Stomach (tissue), 9 donors: Measurements from ENCODE around the gene LARP1. TPM values are rescaled to one million over a fixed set of nuclear protein-coding genes. Genes with fewer than 3 reads are reported as not detected.

ENCODE experiments used
- DNase-seq, 2 donors: peaks; one replicate each; pipeline versions ENCODE4 v3.0.0 to v3.0.0-alpha.2; 2013 to 2019
- H3K27ac ChIP-seq, 5 donors: fragments of 200-600 bp in 4 of 5; sonication (generic) in 4 of 5; one replicate each; pipeline ENCODE4 v1.5.1; 2013 to 2019; ENCODE audit warnings: mild to moderate bottlenecking in 1 of 5, moderate library complexity in 1 of 5
- H3K27me3 ChIP-seq, 3 donors: fragments of 200-600 bp; sonication (generic); one replicate each; pipeline ENCODE4 v1.5.1; 2017 to 2019; ENCODE audit warnings: mixed run types in 1 of 3
- H3K36me3 ChIP-seq, 4 donors: fragments of 200-600 bp; sonication (generic); 1 replicate in 3 of 4; 2 replicates in 1 of 4; pipeline ENCODE4 v1.5.1; 2016 to 2019
- H3K4me1 ChIP-seq, 4 donors: fragments of 200-600 bp; sonication (generic); one replicate each; pipeline ENCODE4 v1.5.1; 2016 to 2019
- H3K4me3 ChIP-seq, 4 donors: fragments of 200-600 bp; sonication (generic) in 3 of 4; one replicate each; pipeline ENCODE4 v1.5.1; 2016 to 2019; ENCODE audit warnings: mild to moderate bottlenecking in 1 of 4
- H3K9me3 ChIP-seq, 4 donors: fragments of 200-600 bp; sonication (generic); one replicate each; pipeline ENCODE4 v1.5.1; 2016 to 2019
- CTCF ChIP-seq, 7 experiments: fragments of 450-650 bp in 4 of 7; fragments of 200-600 bp in 3 of 7; sonication (generic) in 3 of 7; IDR thresholded peaks; one replicate each; pipeline ENCODE4 v1.5.1; 2016 to 2019; ENCODE audit warnings: antibody characterized with exemption in 7 of 7, control low read depth in 2 of 7, mild to moderate bottlenecking in 1 of 7
- EP300 ChIP-seq: sonication (generic); formaldehyde crosslinking; IDR thresholded peaks from one replicate; pipeline ENCODE4 v1.6.1; 2017; ENCODE audit warnings: antibody characterized with exemption
- POLR2A ChIP-seq, 4 donors: fragments of 450-650 bp; IDR thresholded peaks; one replicate each; pipeline ENCODE4 v1.6.1; 2016; ENCODE audit warnings: antibody characterized with exemption in 4 of 4, control low read depth in 2 of 4, mild to moderate bottlenecking in 1 of 4, moderate library complexity in 1 of 4
- POLR2AphosphoS5 ChIP-seq, 3 donors: sonication (generic); formaldehyde crosslinking; IDR thresholded peaks; one replicate each; pipeline ENCODE4 v1.6.1; 2016; ENCODE audit warnings: antibody characterized with exemption in 3 of 3
- WGBS, 5 donors: extraction: QIAGEN DNeasy Blood & Tissue Kit in 3 of 5; methylation state at CpG; one replicate each; pipeline versions ENCODE4 v1.1.5 to v1.1.7; 2013 to 2018; 5-methylcytosine and 5-hydroxymethylcytosine counted together
- intact Hi-C: fragments of 100-400 bp; cut with DNase I; formaldehyde crosslinking; loops from one replicate; pipeline ENCODE4 v1.15.1; 2023; ENCODE audit warnings: low total_unique reads
- polyA plus RNA-seq, 3 donors: library from polyadenylated mRNA; stranded (reverse); fragments of 200-250 nt; gene quantifications; one replicate each; pipeline ENCODE4 v1.2.3, GENCODE V29; 2013
- total RNA-seq, 5 donors: library from RNA; depleted of rRNA; stranded (reverse); fragments of >200 nt; gene quantifications; one replicate each; pipeline versions ENCODE4 v1.1.0 to v1.2.3, GENCODE V29; 2014 to 2016
- donor health status: healthy with polysubstance abuse.
- donor health status: Bipolar disorder and iron deficiency.
- donor health status: healthy.

Gene LARP1
- total and polyA plus RNA-seq, 8 donors: 15.0 to 211 (median 83.7) TPM

- WGBS, 5 donors: 61 to 76% (median 75%) methylated on average over 10 of the region's 10 CpGs
- DNase-seq: peak in 1 of 2 donors; percentile 44
- H3K36me3 ChIP-seq: peaks cover 76 to 100% (median 96%) of the 10 kb centered on the region in 4 donors
- TF ChIP-seq EP300 (no peak), CTCF (IDR thresholded peaks at IDR 0.05) (no peak), POLR2AphosphoS5 (IDR thresholded peaks at IDR 0.05) (no peak), POLR2A (IDR thresholded peaks at IDR 0.05) (no peak)
- no peak overlapping the region for H3K4me3 ChIP-seq
- peak overlapping the region in 1 of 5 donors; percentile 11 for H3K27ac ChIP-seq
- H3K9me3 ChIP-seq: no peaks in the 10 kb centered on the region
- no peaks in the 10 kb centered on the region for H3K27me3 ChIP-seq
- intact Hi-C loops: loop anchor here (5.0 kb wide), 1 partner anchor 161 kb away; no protein-coding TSS in a partner anchor
- H3K4me1 ChIP-seq: peaks cover 0 to 11% (median under 1%) of the 10 kb centered on the region in 4 donors
Measured at GRCh38 chr5:154813736-154814135, 58.6 kb downstream of the LARP1 start.

- 85 to 91% (median 86%) methylated on average over 11 of the region's 11 CpGs for WGBS, 5 donors
- DNase-seq: no peak
- no peak for TF ChIP-seq EP300
- TF ChIP-seq POLR2A (IDR thresholded peaks at IDR 0.05): no peak
- no peak for TF ChIP-seq CTCF (IDR thresholded peaks at IDR 0.05)
- TF ChIP-seq POLR2AphosphoS5 (IDR thresholded peaks at IDR 0.05): no peak
- peaks cover 67 to 100% (median 95%) of the 10 kb centered on the region in 4 donors for H3K36me3 ChIP-seq
- no peak overlapping the region for H3K4me3 ChIP-seq
- no peaks in the 10 kb centered on the region for H3K9me3 ChIP-seq
- H3K27me3 ChIP-seq: no peaks in the 10 kb centered on the region
- peaks cover 0 to 11% (median 4%) of the 10 kb centered on the region in 4 donors for H3K4me1 ChIP-seq
- H3K27ac ChIP-seq: no peak overlapping the region
- intact Hi-C loops: no loop called here
Measured at GRCh38 chr5:154815025-154815424, 59.8 kb downstream of the LARP1 start.

- Histone ChIP-seq H3K9me3 (no peaks in the 10 kb centered on the region), H3K4me1 (peaks cover 0 to 11% (median 4%) of the 10 kb centered on the region in 4 donors), H3K4me3 (no peak overlapping the region), H3K36me3 (peaks cover 65 to 100% (median 95%) of the 10 kb centered on the region in 4 donors), H3K27me3 (no peaks in the 10 kb centered on the region), H3K27ac (peak overlapping the region in 1 of 5 donors; percentile 8)
- DNase-seq: no peak
- TF ChIP-seq POLR2AphosphoS5 (IDR thresholded peaks at IDR 0.05) (no peak), CTCF (IDR thresholded peaks at IDR 0.05) (no peak), POLR2A (IDR thresholded peaks at IDR 0.05) (no peak), EP300 (no peak)
- 83 to 95% (median 84%) methylated on average over 5 of the region's 5 CpGs for WGBS, 5 donors
- intact Hi-C loops: no loop called here
Measured at GRCh38 chr5:154815684-154816247, 60.6 kb downstream of the LARP1 start.

- Histone ChIP-seq H3K9me3 (no peaks in the 10 kb centered on the region), H3K4me3 (no peak overlapping the region), H3K27ac (no peak overlapping the region), H3K27me3 (no peaks in the 10 kb centered on the region), H3K36me3 (peaks cover 64 to 100% (median 95%) of the 10 kb centered on the region in 4 donors), H3K4me1 (peaks cover 0 to 7% (median 3%) of the 10 kb centered on the region in 4 donors)
- DNase-seq: no peak
- intact Hi-C loops: no loop called here
- no peak for TF ChIP-seq POLR2AphosphoS5 (IDR thresholded peaks at IDR 0.05)
- no peak for TF ChIP-seq EP300
- TF ChIP-seq CTCF (IDR thresholded peaks at IDR 0.05): no peak
- TF ChIP-seq POLR2A (IDR thresholded peaks at IDR 0.05): no peak
- 80 to 94% (median 87%) methylated on average over 5 of the region's 5 CpGs for WGBS, 5 donors
Measured at GRCh38 chr5:154816891-154817492, 61.8 kb downstream of the LARP1 start.
